IPS-18c (cell line): ENCODE results near the gene FIGNL1.

Source experiments
- H3K4me3 ChIP-seq: 2 replicates; pipeline ENCODE4 v1.7.0; 2013; ENCODE audit warnings: low read depth, mild to moderate bottlenecking, low read length, moderate library complexity; ENCODE audit not compliant: insufficient read depth
- H3K9me3 ChIP-seq: one replicate; pipeline ENCODE4 v1.6.1; 2013; ENCODE audit warnings: mild to moderate bottlenecking, low read length, moderate library complexity; ENCODE audit not compliant: control insufficient read depth, insufficient read depth

Gene FIGNL1, protein sequence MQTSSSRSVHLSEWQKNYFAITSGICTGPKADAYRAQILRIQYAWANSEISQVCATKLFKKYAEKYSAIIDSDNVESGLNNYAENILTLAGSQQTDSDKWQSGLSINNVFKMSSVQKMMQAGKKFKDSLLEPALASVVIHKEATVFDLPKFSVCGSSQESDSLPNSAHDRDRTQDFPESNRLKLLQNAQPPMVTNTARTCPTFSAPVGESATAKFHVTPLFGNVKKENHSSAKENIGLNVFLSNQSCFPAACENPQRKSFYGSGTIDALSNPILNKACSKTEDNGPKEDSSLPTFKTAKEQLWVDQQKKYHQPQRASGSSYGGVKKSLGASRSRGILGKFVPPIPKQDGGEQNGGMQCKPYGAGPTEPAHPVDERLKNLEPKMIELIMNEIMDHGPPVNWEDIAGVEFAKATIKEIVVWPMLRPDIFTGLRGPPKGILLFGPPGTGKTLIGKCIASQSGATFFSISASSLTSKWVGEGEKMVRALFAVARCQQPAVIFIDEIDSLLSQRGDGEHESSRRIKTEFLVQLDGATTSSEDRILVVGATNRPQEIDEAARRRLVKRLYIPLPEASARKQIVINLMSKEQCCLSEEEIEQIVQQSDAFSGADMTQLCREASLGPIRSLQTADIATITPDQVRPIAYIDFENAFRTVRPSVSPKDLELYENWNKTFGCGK

DNA sequence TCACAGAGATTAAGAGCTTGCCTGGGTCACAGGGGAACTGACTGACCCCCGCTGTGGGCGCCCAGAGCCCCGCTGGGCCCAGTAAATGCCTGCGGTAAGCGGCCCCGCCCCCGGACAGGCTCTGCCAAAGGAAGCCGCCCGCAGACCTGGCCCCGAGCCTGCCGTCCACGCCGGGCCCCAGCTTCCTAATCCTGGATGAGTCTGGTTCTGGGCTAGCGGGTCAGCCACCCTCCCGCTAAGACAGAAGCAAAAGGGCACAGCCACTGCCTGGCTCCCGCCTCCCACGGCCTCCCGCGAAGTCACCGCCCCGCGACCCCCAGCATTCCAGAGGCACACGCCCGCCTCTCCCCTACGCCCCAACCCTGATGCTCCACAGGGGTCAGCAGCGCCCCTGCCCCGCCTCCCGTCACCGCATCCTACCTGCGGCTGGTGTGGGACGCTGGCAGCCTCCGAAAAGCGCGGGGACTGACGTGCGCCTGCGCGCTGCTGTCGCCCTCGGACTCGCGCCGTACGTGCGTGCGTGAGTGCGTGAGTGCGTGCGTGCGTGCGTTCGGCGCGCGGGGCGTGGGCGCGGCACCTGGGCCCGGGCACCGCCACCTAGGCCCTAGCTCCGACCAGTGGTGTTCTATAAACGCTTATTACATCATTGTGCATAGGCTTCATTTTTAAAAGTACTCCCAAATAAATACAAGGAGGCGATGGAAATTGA, at the start of gene FIGNL1:
Gene FIGNL1 (minus strand): TSS at position 470 of the 709 bp plus-strand sequence. CDS start 3,063 bp downstream, outside the sequence.
- peaks cover 2% of the 10 kb centered on the region for H3K9me3 ChIP-seq
- H3K4me3 ChIP-seq = peak within 1 kb of the TSS; percentile 59

DNA sequence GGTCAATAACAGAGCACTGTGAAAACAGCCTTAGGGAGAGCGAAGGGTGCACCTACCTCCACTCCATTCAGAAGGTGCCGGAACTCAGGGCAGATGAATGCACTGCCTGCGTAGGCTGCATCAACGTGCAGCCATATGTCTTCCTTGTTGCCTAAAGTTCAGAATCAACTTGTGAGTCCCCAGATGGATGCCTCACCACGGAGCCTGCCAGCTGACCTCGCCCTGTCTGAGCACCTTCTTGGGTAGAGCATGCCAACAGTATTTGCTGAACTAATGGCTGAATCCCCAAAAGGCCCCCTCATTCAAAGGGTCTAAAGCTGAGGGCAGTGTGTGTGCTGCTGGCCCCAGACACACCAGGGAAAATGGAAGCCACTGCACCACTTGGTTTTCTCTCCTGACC, 48.9 kb upstream of the FIGNL1 start:
- no peak overlapping the region for H3K4me3 ChIP-seq
- peaks cover 2% of the 10 kb centered on the region for H3K9me3 ChIP-seq

DNA sequence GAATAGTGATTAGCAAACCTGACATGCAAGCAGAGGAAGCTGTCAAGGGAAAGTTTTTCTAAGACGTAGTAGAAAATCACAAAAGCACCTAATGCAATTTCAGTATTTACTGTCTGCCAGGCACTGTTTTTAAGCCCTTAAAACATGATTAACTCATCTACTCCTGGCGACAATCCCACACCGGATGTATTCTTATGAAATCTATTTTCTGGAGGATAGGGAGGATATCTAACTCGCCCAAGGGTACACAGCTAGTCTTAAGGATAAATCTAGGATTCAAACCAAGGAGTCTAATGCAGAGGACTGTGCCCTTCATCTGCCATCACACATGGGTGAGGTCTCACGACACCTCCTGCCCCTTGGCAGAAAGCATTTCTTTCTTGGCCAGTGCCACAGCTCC, 47.8 kb upstream of the FIGNL1 start:
- H3K4me3 ChIP-seq = no peak overlapping the region
- peaks cover 2% of the 10 kb centered on the region for H3K9me3 ChIP-seq

DNA sequence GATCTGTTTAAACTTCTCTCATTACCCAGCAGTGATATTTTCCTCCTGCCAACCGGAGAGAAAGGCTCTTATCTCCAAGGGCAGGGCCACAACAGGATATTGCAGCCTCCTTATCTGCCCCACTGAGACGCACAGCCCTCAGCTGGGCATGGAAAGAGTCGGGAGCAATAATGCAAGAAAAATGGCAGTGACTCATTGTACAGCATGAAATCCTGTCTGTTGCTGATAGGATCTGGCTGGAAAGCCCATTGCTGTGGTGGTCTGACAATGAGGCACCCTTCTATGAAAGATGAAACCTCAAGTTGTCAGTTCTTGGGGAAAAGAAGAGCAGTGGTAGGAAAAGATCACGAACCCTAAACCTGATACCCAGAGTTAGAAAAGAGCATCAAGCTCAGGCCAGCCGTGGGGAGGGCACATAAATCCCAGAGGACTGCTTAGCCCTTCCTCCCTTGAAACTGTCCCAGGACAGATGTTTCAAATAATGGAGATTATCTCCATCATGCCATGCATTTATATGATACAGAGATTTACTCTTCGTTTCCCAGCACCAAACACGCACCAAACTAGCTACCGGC, 47.0 kb upstream of the FIGNL1 start:
- Histone ChIP-seq H3K9me3 (peaks cover 2% of the 10 kb centered on the region), H3K4me3 (no peak overlapping the region)

DNA sequence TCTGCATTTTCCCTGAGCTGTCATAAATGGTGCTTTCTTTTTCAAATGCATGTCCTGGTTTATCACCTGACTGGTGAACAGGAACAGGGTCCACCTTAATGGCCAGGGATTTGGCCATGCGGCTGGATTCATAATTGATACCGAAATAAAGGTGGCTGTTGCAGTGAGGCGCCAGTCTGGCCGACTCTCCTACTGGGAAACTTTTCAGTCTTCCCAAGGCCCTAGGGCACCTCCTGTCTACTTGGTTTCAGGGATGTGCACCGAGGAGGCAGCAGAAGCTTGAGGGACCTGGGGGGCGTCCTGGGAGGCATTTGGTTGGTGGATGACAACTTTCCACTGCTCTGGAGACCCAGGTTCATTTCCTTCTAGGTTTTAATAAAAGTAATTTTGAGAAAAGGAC, 46.4 kb upstream of the FIGNL1 start:
- no peak overlapping the region for H3K4me3 ChIP-seq
- H3K9me3 ChIP-seq = peaks cover 4% of the 10 kb centered on the region

DNA sequence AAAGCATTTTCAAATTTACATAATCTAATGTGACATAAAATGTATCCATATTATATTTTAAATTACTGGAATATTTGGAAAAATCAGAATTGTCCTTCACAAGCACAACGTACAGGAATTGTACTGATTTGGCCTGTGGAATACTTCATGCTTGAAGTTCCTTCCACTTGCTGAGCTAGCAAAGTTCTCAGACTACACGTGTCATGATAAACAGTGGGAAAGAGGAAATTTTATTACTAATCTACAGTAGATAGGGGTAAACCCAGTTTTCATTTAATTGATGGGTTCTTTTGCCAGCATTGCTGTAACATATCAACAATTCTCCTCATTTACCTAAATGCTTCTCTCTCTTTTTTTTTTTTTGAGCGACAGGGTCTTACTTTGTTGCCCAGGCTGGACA, 45.6 kb upstream of the FIGNL1 start:
- Histone ChIP-seq H3K9me3 (peaks cover 4% of the 10 kb centered on the region), H3K4me3 (no peak overlapping the region)

DNA sequence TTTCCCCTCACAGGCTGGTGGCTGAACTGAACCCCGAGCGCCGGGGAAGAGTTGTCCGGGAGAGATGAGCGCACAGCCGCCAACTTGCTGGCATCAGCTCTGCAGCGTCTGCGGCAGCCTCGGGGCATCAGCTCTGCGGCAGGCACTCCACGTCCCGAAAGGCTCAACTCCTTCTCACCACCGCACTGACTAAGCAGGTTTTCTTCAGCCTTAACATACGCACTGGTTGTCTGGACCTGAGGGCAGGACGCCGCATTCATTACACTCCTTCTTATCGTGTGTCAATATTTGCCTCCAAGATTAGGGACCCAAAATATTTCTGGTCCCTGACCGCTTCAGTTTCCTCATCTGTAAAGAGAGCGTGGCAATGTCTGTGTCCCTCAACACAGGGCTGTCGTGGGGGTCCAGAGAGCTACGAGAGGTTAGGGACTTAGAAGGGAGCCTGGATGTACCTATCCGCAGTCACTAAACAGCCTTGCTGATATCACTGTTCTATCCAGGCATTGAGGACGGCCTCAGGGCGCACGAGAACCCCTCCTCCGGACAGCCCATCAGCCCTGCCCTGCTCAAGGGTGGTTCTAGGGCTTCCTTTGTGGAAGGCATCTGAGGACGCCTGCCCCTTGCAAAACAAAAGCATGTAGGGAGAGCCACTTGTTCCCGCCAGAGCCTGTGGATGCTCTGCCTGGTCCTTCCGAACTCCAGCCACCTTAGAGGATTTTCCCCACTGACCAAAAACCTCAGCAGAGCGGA, 42.8 kb upstream of the FIGNL1 start:
- H3K9me3 ChIP-seq = peaks cover 11% of the 10 kb centered on the region
- H3K4me3 ChIP-seq = no peak overlapping the region

DNA sequence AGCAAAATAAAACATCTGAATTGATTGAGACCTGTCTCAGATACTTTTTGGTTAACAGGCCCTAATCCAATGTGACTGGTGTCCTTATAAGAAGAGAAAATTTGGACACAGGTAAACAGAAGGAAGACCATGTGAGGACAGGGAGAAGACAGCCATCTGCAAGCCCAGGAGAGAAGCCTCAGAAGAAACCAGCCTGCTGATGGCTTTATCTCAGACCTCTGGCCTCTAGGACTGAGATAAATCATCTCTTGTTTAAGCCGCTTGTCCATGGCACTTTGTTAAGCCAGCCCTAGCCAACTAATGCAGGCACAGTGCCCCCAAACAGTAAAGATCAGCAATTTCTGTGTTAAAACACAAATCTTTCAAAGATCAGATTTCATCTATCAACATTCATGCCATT, 41.8 kb upstream of the FIGNL1 start:
- Histone ChIP-seq H3K9me3 (peaks cover 11% of the 10 kb centered on the region), H3K4me3 (no peak overlapping the region)

DNA sequence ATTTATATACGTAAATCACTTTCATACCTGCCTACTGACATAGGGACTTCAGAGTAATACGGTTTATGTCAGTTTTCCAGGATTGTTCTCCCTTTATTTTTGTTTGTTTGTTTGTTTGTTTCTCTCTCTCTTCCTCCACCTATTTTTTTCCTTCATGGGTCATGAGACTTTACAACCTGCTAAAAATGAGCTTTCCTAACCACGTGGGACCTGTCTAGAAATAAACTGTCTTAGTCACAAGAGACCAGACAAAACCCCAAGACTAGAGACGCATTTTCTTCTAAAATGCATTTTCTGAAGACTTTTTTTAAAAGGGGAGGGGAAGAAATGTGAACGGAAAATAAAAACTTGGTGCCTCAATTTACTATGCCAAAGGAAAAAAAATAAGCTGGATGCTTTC, 41.1 kb upstream of the FIGNL1 start:
- Histone ChIP-seq H3K4me3 (no peak overlapping the region), H3K9me3 (peaks cover 11% of the 10 kb centered on the region)

DNA sequence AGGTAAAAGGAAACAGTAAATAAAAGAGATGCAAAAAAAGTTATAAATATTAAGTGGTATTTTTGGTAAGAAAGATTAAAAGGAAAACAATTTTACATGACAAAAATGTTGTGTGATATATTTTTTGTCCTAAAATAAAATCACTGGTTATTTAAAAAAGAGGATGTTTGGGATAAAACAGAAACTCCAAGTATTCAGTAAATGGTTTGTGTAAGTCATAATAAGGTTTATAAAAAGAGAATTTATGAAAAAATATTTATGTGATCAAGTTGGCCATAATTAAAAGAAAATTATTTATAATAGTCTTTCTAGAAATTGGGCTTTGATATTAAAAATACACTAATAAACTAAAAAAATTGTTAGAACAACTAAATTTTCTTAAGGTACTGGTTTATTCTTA, 38.2 kb upstream of the FIGNL1 start:
- Histone ChIP-seq H3K9me3 (peaks cover 9% of the 10 kb centered on the region), H3K4me3 (no peak overlapping the region)

DNA sequence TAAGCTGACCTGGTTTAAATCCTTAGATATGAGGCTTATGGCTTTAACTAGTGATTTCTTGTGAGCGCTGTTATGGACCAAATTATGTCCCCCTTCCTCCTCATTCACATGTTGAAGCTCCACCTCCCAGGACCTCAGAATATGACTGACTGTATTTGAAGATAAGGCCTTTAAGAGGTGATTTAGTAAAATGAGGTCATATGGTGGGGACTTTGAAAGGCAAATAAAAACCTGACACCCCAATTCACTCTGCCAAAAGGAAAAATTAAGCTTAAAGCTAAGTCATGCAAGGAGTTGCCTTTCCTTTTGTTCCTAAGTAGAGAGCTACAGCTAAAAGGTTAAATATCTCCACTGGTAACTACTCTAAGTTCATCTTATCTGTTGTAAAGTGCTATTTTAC, 36.4 kb upstream of the FIGNL1 start:
- Histone ChIP-seq H3K4me3 (no peak overlapping the region), H3K9me3 (peaks cover 7% of the 10 kb centered on the region)

DNA sequence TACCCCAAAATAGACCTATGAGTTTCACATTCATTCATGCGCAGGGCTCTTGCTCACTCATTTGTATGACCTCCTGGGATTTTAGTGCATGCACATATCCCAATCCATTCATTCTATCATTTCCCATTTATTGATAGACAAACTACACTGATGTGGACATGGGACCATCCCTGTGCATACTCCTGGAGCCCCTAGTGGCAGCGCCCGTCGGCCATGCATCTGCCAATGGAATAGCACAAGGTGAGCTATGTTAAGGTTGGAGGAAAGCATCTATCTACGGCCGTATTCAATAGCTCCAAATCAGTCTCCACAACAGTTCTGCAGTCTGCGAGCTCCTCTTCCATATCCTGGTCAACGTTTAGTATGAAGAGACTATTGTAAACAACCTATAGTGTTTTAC, 31.7 kb upstream of the FIGNL1 start:
- H3K4me3 ChIP-seq = no peak overlapping the region

DNA sequence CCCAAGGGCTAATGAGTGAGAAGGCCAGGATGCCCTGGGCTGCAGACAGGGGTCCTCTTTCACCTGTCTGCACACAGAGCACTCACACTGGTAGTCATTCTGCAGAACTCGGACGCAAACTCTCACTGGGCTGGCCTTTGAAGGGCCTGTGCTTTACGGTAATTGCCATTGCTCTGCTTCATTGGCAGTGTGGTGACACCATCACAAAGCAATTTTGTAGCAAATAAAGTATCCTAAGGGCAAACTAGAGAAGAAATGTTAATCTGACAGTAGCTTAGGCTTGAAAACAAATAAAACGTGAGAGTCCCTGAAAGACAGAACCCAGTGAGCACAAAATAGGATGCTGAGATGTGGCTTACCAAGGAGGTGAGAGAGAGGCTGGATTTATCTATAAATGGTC, 30.6 kb upstream of the FIGNL1 start:
- Histone ChIP-seq H3K9me3 (no peaks in the 10 kb centered on the region), H3K4me3 (no peak overlapping the region)

More for the DNA sequence above, 31.7 kb upstream of the FIGNL1 start:
- no peaks in the 10 kb centered on the region for H3K9me3 ChIP-seq

DNA sequence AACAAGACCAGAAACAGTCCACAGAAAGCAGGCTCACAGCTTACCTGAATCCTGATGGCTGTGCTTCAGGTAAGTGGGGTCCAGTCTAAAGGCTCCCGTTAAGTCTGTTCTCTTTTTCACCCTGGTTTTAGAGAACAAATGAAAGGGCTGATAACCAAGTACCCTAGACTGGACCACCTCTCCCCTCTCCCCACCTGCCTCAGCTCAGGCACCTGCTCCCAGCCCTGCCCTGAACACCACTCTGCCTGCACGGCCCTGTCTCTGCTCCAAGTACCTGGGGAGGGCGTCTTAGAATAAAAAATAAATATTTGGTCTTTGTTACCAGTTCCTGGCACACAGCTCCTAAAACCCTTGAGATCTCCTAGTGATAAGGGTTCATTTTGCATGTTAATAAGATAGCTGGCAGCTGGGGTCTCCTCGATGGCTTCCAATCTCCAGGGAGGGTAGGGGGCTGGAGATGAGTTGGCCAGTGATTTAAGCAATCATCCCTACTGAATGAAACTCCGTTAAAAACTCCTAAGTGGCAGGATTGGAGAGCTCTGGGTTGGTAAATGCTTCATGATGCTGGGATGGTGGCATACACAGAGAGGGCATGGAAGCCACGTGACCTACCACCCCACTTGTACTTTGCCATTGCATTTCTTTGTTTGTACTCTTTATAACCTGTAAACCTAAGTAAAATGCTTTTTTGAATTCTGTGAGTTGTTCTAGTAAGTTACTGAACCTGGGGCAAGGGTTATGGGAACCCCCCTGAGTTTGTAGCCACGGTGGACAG, 29.8 kb upstream of the FIGNL1 start:
- H3K9me3 ChIP-seq = no peaks in the 10 kb centered on the region
- H3K4me3 ChIP-seq = no peak overlapping the region

DNA sequence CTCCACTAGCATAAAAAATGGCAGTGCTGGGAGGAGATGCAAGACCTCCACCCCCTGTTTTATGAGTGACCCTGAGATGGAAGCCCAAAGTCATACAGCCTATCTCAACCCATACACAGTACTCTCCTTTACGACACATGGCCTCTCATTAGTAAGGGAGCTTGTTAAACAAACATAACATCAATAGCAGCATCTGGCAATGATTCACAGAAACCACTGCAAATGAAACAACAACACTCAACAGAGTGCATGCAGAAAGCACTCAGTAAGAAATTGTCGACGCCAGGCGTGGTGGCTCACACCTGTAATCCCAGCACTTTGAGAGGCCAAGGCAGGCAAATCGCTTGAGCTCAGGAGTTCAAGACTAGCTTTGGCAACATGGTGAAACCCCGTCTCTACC, 27.5 kb upstream of the FIGNL1 start:
- no peak overlapping the region for H3K4me3 ChIP-seq
- no peaks in the 10 kb centered on the region for H3K9me3 ChIP-seq

DNA sequence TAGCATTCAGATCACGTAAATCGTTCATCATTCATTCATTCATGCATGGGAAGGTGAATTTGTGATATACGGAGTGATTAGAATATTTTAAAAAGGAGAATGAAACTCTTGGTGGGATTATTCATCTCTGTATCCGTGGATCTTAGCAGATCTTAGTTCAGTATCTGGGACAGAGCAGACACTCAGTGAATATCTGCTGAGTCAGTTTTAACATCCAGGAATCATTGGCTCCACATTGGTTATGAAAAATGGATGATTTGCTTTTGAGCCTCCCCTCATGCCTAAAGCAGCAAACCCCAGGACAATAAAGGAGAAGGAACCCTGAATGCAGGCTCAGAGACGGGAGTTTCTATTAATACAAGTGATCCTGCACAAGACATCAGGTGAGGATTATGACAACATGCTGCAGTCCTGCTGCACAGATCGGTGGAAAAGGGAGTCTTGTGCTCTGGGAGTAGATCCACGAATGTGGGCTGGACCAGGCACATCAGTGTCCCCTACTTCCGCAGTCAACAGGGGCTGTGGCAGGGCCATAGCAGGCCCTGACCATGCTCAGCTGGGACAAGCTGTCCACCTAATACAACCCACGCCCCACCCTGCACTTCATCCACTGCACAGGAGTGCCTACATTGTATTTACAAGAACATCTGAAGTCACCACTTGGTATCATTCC, 26.9 kb upstream of the FIGNL1 start:
- H3K4me3 ChIP-seq = no peak overlapping the region

More for the DNA sequence above, 26.9 kb upstream of the FIGNL1 start:
- no peaks in the 10 kb centered on the region for H3K9me3 ChIP-seq
